Ovary (tissue), 9 donors: Measurements from ENCODE around the gene FOXP1. TPM values are rescaled to one million over a fixed set of nuclear protein-coding genes. Genes with fewer than 3 reads are reported as not detected.

Source experiments
- DNase-seq, 5 donors: peaks; one replicate each; pipeline ENCODE4 v3.0.0-alpha.2; 2019 to 2020
- H3K27ac ChIP-seq, 2 donors: fragments of 200-600 bp; one replicate each; pipeline versions ENCODE4 v1.5.1 to v1.8.0; 2019 to 2022
- H3K27me3 ChIP-seq: fragments of 200-600 bp; one replicate; pipeline ENCODE4 v1.8.0; 2022
- H3K36me3 ChIP-seq: fragments of 200-600 bp; sonication (generic); one replicate; pipeline ENCODE4 v1.5.1; 2019
- H3K4me1 ChIP-seq: one replicate; pipeline ENCODE4 v1.8.1; 2013; ENCODE audit warnings: mild to moderate bottlenecking, moderate library complexity; ENCODE audit not compliant: insufficient read depth
- H3K4me3 ChIP-seq: fragments of 200-600 bp; sonication (generic); one replicate; pipeline ENCODE4 v1.5.1; 2017
- H3K9me3 ChIP-seq, 2 donors: fragments of 200-600 bp in 1 of 2; sonication (generic) in 1 of 2; one replicate each; pipeline versions ENCODE4 v1.5.1 to v1.8.1; 2013 to 2019; ENCODE audit warnings: mild to moderate bottlenecking in 1 of 2, moderate library complexity in 1 of 2
- CTCF ChIP-seq, 3 donors: fragments of 450-650 bp in 2 of 3; fragments of 200-600 bp in 1 of 3; IDR thresholded peaks; one replicate each; pipeline versions ENCODE4 v1.5.1 to v1.8.0; 2016 to 2022; ENCODE audit warnings: antibody characterized with exemption in 3 of 3, mild to moderate bottlenecking in 1 of 3
- EP300 ChIP-seq: sonication (generic); formaldehyde crosslinking; IDR thresholded peaks from one replicate; pipeline ENCODE4 v1.6.1; 2017; ENCODE audit warnings: antibody characterized with exemption
- POLR2A ChIP-seq: fragments of 450-650 bp; IDR thresholded peaks from one replicate; pipeline ENCODE4 v1.6.1; 2017; ENCODE audit warnings: antibody characterized with exemption, mild to moderate bottlenecking, moderate library complexity
- WGBS, 3 donors: extraction: QIAGEN DNeasy Blood & Tissue Kit in 1 of 3; methylation state at CpG; one replicate each; pipeline versions ENCODE4 v1.1.5 to v1.1.7; 2013 to 2017; 5-methylcytosine and 5-hydroxymethylcytosine counted together
- intact Hi-C, 4 donors: fragments of 100-400 bp; cut with DNase I; formaldehyde crosslinking; loops; one replicate each; pipeline versions ENCODE4 v1.11.0 to v1.15.1; 2022 to 2023
- polyA plus RNA-seq, 2 donors: library from polyadenylated mRNA; stranded (reverse); fragments of 200-250 nt in 1 of 2; fragments of 350-450 nt in 1 of 2; fragmentation: Illumina TruSeq in 1 of 2; extraction: RNeasy Lipid Tissue Mini Kit (QIAGEN cat#74804) in 1 of 2; gene quantifications; one replicate each; pipeline ENCODE4 v1.2.3, GENCODE V29; 2013 to 2014
- total RNA-seq, 7 donors: library from RNA; depleted of rRNA in 2 of 7; stranded (reverse); fragments of >200 nt in 2 of 7; fragmentation: NEBNext Ultra II Directional in 3 of 7; extraction: Animal tissue kit (Norgen Biotek cat#: 25700) in 3 of 7; gene quantifications; one replicate each; pipeline versions ENCODE4 v1.1.0 to v1.2.4, GENCODE V29; 2016 to 2023
- donor health status: DM: no; HTN: no; CAD: no; lungs with moderate emphysema.
- donor health status: DM: no; HTN: no; CAD: no.
- donor health status: Bipolar disorder and iron deficiency.
- donor health status: DM: yes; HTN: yes; CAD: no.
- donor health status: DM: no; HTN: no; CAD: no.
- donor health status: DM: yes; HTN: yes; CAD: no.

The FOXP1 gene
- total and polyA plus RNA-seq, 9 donors, result 31.7 to 126 (median 114) TPM

GRCh38 chr3:71153713-71154112 is 429.8 kb downstream of the FOXP1 start:
- no peak overlapping the region for H3K27ac ChIP-seq
- no peak overlapping the region for H3K4me3 ChIP-seq
- no peak for TF ChIP-seq EP300
- no peak for TF ChIP-seq POLR2A
- no peak for TF ChIP-seq CTCF (IDR thresholded peaks at IDR 0.05)
- 98 to 99% (median 98%) methylated on average over 2 of the region's 2 CpGs for WGBS, 3 donors
- peaks cover 10% of the 10 kb centered on the region for H3K4me1 ChIP-seq
- no peak for DNase-seq
- H3K36me3 ChIP-seq, result no peaks in the 10 kb centered on the region
- no peaks in the 10 kb centered on the region for H3K9me3 ChIP-seq
- intact Hi-C loops, result no loop called here
- no peaks in the 10 kb centered on the region for H3K27me3 ChIP-seq

GRCh38 chr3:71152892-71153265 is 430.6 kb downstream of the FOXP1 start:
- Histone ChIP-seq H3K27me3 (no peaks in the 10 kb centered on the region), H3K9me3 (no peaks in the 10 kb centered on the region), H3K4me1 (peaks cover 10% of the 10 kb centered on the region), H3K36me3 (no peaks in the 10 kb centered on the region), H3K27ac (no peak overlapping the region), H3K4me3 (no peak overlapping the region)
- TF ChIP-seq POLR2A (no peak), CTCF (IDR thresholded peaks at IDR 0.05) (no peak), EP300 (no peak)
- no peak for DNase-seq
- intact Hi-C loops, result no loop called here
- WGBS, 3 donors, result 87 to 91% (median 90%) methylated on average over 8 of the region's 8 CpGs

- Histone ChIP-seq H3K9me3 (no peaks in the 10 kb centered on the region), H3K27me3 (no peaks in the 10 kb centered on the region), H3K27ac (no peak overlapping the region), H3K36me3 (no peaks in the 10 kb centered on the region), H3K4me3 (no peak overlapping the region), H3K4me1 (peaks cover 7% of the 10 kb centered on the region)
- WGBS, 3 donors, result 77 to 83% (median 81%) methylated on average over 4 of the region's 4 CpGs
- DNase-seq, result no peak
- intact Hi-C loops, result no loop called here
- TF ChIP-seq CTCF (IDR thresholded peaks at IDR 0.05) (no peak), POLR2A (no peak), EP300 (no peak)
Measured at GRCh38 chr3:71152039-71152891, 431.3 kb downstream of the FOXP1 start.

- Histone ChIP-seq H3K27me3 (no peaks in the 10 kb centered on the region), H3K9me3 (no peaks in the 10 kb centered on the region), H3K36me3 (no peaks in the 10 kb centered on the region), H3K27ac (no peak overlapping the region), H3K4me3 (no peak overlapping the region), H3K4me1 (peaks cover 1% of the 10 kb centered on the region)
- WGBS, 3 donors, result 77 to 81% (median 78%) methylated on average over 14 of the region's 14 CpGs
- intact Hi-C loops, result no loop called here
- no peak for DNase-seq
- no peak for TF ChIP-seq POLR2A
- no peak for TF ChIP-seq CTCF (IDR thresholded peaks at IDR 0.05)
- TF ChIP-seq EP300, result no peak
Measured at GRCh38 chr3:71149959-71150954, 433.3 kb downstream of the FOXP1 start.
